ENCODE results near the gene PIGB.

DNA sequence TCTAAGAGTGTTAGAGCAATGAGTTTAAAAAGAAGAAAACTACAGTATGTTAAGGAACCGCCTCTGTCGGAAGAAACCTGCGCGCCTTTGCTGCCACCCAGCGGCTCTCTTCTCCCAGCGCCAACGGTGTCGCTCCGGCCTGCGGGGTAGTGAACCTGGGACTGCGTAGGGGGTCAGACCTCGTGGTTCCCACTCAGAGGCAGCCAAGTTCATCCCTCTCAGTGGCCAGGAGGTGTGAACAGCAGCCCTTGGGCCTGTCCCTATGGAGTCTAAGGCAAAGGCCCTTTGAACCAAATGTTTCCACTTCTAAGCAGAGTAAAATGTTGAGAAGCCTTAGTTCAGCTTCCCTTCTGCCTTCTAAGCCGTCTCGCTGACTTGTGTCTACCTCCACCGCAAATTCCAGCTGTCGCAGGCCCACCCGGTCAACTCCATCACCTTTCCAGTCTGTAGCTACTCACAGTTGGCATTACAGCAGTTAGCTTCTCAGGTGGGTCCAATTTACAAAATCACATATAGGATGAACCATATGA lies 28.4 kb upstream of the PIGB start:
- no peak for TF ChIP-seq PRRX2 (CRISPR knock-in tag; IDR thresholded peaks at IDR 0.05)
- TF ChIP-seq, protein P1, sequence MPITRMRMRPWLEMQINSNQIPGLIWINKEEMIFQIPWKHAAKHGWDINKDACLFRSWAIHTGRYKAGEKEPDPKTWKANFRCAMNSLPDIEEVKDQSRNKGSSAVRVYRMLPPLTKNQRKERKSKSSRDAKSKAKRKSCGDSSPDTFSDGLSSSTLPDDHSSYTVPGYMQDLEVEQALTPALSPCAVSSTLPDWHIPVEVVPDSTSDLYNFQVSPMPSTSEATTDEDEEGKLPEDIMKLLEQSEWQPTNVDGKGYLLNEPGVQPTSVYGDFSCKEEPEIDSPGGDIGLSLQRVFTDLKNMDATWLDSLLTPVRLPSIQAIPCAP (CRISPR knock-in tag; IDR thresholded peaks at IDR 0.05): no peak
- TF ChIP-seq, protein P2, sequence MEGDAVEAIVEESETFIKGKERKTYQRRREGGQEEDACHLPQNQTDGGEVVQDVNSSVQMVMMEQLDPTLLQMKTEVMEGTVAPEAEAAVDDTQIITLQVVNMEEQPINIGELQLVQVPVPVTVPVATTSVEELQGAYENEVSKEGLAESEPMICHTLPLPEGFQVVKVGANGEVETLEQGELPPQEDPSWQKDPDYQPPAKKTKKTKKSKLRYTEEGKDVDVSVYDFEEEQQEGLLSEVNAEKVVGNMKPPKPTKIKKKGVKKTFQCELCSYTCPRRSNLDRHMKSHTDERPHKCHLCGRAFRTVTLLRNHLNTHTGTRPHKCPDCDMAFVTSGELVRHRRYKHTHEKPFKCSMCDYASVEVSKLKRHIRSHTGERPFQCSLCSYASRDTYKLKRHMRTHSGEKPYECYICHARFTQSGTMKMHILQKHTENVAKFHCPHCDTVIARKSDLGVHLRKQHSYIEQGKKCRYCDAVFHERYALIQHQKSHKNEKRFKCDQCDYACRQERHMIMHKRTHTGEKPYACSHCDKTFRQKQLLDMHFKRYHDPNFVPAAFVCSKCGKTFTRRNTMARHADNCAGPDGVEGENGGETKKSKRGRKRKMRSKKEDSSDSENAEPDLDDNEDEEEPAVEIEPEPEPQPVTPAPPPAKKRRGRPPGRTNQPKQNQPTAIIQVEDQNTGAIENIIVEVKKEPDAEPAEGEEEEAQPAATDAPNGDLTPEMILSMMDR (IDR thresholded peaks at IDR 0.05): peak; percentile 27; the same call in 1 of the 2 replicates

Measured in WTC11 (cell line).